Measurements from ENCODE around the gene CELSR1. TPM values are rescaled to one million over a fixed set of nuclear protein-coding genes. Genes with fewer than 3 reads are reported as not detected.

CELSR1 gene
- total and polyA plus RNA-seq, 2 of the 13 experiments (the other 11 are each of a cell fraction or from before 2014, with no cell fraction given) = 0.78 to 1.8 TPM

DNA sequence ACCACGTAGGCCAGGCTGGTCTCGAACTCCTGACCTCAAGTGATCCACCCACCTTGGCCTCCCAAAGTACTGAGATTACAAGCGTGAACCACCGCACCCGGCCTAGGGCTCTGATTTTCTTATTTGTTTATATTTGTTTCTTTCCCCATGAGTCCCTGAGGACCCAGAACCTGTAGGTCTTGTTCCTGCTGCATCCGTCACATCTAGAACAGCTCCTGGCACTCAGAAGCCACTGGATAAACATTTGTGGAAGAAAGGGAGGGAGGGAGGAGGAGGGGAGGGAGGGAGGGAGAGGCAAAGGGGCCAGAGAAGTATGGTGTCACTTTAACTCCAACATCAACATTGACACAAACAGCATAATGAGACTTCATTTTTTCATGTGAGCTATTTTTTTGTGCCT lies 67.7 kb downstream of the CELSR1 start:
- Histone ChIP-seq H3K27ac (ENCODE audit: extremely low read length, insufficient read depth, low read length) (no peak overlapping the region), H2AFZ (ENCODE audit: low read length) (no peak overlapping the region), H3K9me3 (ENCODE audit: low read length) (no peaks in the 10 kb centered on the region), H4K20me1 (ENCODE audit: insufficient read depth, low read length) (0 out of 2 replicates have a peak, but pooled peaks cover 2% of the 10 kb centered on the region), H3K36me3 (replicated peaks in 1 of 2; ENCODE audit: control insufficient read depth in 1 of 2, insufficient read depth in 2 of 2, low read length in 2 of 2) (no peaks in the 10 kb centered on the region), H3K9ac (ENCODE audit: insufficient read depth, low read depth, low read length) (no peak overlapping the region), H3K4me3 (replicated peaks in 1 of 3; ENCODE audit: insufficient read depth in 1 of 3, low read depth in 2 of 3, low read length in 3 of 3) (no peak overlapping the region), H3K27me3 (ENCODE audit: control insufficient read depth in 1 of 2, insufficient read depth in 2 of 2, low read length in 2 of 2) (peaks cover 6 to 20% of the 10 kb centered on the region in 2 experiments; a peak in 4 of 5 replicates), H3K4me2 (ENCODE audit: low read depth, low read length) (no peak overlapping the region), H3K4me1 (ENCODE audit: insufficient read depth, low read length) (peaks cover 19% of the 10 kb centered on the region), H3K79me2 (ENCODE audit: insufficient read depth, low read length) (no peaks in the 10 kb centered on the region)
- DNase-seq (ENCODE audit: low spot score) (peak; percentile 34), ATAC-seq (no peak), FAIRE-seq (no peak)
- BruUV-seq (replicated peaks) = no TSS peak
- intact Hi-C loops (cut with micrococcal nuclease; ENCODE audit: unreplicated experiment) = no loop called here
- ChIA-PET POLR2A (interaction anchor here (1.1 to 1.5 kb wide), 2 partner anchors 16 to 39 kb away, joined by 3 to 11 read pairs; no protein-coding TSS in a partner anchor), CTCF (ENCODE audit: low intra/inter-chr PET ratio, low total read pairs) (no interaction called here)
- WGBS (ENCODE audit: low lambda C conversion rate) = 56% methylated on average over 6 of the region's 6 CpGs
- in situ Hi-C loops (cut with HindIII; ENCODE audit: extremely low pct_ligation_motif_present, low pct_unique_long_range_greater_than_20kb) = no loop called here
- TF ChIP-seq HNRNPH1 (optimal IDR thresholded peaks at IDR 0.05; ENCODE audit: low read depth, low read length) (no peak), PTBP1 (IDR thresholded peaks at IDR 0.05; ENCODE audit: low read depth, low read length, poor library complexity, severe bottlenecking) (no peak), PAWR (CRISPR knock-in tag; IDR thresholded peaks at IDR 0.05; ENCODE audit: borderline replicate concordance) (no peak), ESRRA (CRISPR knock-in tag; IDR thresholded peaks at IDR 0.05; ENCODE audit: low read depth) (no peak), PCBP2 (optimal IDR thresholded peaks at IDR 0.05; ENCODE audit: low read depth, low read length, poor library complexity, severe bottlenecking) (no peak), ZBTB7B (CRISPR knock-in tag; IDR thresholded peaks at IDR 0.05) (no peak), RORA (CRISPR knock-in tag; IDR thresholded peaks at IDR 0.05) (no peak), MXD4 (CRISPR knock-in tag; IDR thresholded peaks at IDR 0.05) (no peak), KLF16 (CRISPR knock-in tag; IDR thresholded peaks at IDR 0.05) (no peak), MED13 (CRISPR knock-in tag; IDR thresholded peaks at IDR 0.05) (no peak), SNAPC2 (CRISPR knock-in tag; IDR thresholded peaks at IDR 0.05) (no peak), SP1 (IDR thresholded peaks at IDR 0.05) (no peak), SP1 (CRISPR knock-in tag; IDR thresholded peaks at IDR 0.05) (no peak), DMAP1 (CRISPR knock-in tag; IDR thresholded peaks at IDR 0.05) (no peak), CHD2 (IDR thresholded peaks at IDR 0.05; ENCODE audit: low read depth, low read length) (no peak)
- TF ChIP-seq, protein P1, sequence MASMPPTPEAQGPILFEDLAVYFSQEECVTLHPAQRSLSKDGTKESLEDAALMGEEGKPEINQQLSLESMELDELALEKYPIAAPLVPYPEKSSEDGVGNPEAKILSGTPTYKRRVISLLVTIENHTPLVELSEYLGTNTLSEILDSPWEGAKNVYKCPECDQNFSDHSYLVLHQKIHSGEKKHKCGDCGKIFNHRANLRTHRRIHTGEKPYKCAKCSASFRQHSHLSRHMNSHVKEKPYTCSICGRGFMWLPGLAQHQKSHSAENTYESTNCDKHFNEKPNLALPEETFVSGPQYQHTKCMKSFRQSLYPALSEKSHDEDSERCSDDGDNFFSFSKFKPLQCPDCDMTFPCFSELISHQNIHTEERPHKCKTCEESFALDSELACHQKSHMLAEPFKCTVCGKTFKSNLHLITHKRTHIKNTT (CRISPR knock-in tag; IDR thresholded peaks at IDR 0.05) = no peak
- TF ChIP-seq, protein P2, sequence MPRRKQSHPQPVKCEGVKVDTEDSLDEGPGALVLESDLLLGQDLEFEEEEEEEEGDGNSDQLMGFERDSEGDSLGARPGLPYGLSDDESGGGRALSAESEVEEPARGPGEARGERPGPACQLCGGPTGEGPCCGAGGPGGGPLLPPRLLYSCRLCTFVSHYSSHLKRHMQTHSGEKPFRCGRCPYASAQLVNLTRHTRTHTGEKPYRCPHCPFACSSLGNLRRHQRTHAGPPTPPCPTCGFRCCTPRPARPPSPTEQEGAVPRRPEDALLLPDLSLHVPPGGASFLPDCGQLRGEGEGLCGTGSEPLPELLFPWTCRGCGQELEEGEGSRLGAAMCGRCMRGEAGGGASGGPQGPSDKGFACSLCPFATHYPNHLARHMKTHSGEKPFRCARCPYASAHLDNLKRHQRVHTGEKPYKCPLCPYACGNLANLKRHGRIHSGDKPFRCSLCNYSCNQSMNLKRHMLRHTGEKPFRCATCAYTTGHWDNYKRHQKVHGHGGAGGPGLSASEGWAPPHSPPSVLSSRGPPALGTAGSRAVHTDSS (CRISPR knock-in tag; conservative IDR thresholded peaks at IDR 0.05) = no peak
- TF ChIP-seq, protein P3, sequence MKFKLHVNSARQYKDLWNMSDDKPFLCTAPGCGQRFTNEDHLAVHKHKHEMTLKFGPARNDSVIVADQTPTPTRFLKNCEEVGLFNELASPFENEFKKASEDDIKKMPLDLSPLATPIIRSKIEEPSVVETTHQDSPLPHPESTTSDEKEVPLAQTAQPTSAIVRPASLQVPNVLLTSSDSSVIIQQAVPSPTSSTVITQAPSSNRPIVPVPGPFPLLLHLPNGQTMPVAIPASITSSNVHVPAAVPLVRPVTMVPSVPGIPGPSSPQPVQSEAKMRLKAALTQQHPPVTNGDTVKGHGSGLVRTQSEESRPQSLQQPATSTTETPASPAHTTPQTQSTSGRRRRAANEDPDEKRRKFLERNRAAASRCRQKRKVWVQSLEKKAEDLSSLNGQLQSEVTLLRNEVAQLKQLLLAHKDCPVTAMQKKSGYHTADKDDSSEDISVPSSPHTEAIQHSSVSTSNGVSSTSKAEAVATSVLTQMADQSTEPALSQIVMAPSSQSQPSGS (CRISPR knock-in tag; IDR thresholded peaks at IDR 0.05) = no peak
- TF ChIP-seq, protein P4, sequence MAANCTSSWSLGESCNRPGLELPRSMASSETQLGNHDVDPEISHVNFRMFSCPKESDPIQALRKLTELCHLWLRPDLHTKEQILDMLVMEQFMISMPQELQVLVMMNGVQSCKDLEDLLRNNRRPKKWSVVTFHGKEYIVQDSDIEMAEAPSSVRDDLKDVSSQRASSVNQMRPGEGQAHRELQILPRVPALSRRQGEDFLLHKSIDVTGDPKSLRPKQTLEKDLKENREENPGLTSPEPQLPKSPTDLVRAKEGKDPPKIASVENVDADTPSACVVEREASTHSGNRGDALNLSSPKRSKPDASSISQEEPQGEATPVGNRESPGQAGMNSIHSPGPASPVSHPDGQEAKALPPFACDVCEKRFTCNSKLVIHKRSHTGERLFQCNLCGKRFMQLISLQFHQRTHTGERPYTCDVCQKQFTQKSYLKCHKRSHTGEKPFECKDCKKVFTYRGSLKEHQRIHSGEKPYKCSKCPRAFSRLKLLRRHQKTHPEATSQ (CRISPR knock-in tag; IDR thresholded peaks at IDR 0.05; ENCODE audit: borderline replicate concordance) = no peak
